ENCODE measurements around the gene FHOD3.

GRCh38 chr18:36274083-36274715, 23.3 kb upstream of the FHOD3 start:
- TF ChIP-seq POLR2A (IDR thresholded peaks at IDR 0.05; ENCODE audit: low read depth, low read length) (no peak), TAF1 (IDR thresholded peaks at IDR 0.05; ENCODE audit: low read depth, low read length) (no peak)

Measured in GM12891 (cell line).